Trophoblast cell (in vitro differentiated cells and primary cell): ENCODE data around the gene XYLT1.

ENCODE experiments used
- DNase-seq, 2 donors: peaks; one replicate each; pipeline ENCODE4 v3.0.0-alpha.2; 2016
- H2AFZ ChIP-seq: 2 replicates; pipeline ENCODE4 v1.6.1; 2013; ENCODE audit warnings: low read length, moderate library complexity, mild to moderate bottlenecking; ENCODE audit not compliant: insufficient read depth, poor library complexity
- H2AK5ac ChIP-seq: 2 replicates; pipeline ENCODE4 v1.6.1; 2013; ENCODE audit warnings: mild to moderate bottlenecking, low read length
- H2BK120ac ChIP-seq: 2 replicates; pipeline ENCODE4 v1.6.1; 2013; ENCODE audit warnings: low read length, mild to moderate bottlenecking, moderate library complexity; ENCODE audit not compliant: insufficient read depth, poor library complexity
- H2BK12ac ChIP-seq: 2 replicates; pipeline ENCODE4 v1.6.1; 2013; ENCODE audit warnings: mild to moderate bottlenecking, low read length, moderate library complexity
- H2BK5ac ChIP-seq: 2 replicates; pipeline ENCODE4 v1.6.1; 2013; ENCODE audit warnings: low read length, low read depth, moderate library complexity, mild to moderate bottlenecking; ENCODE audit not compliant: poor library complexity
- H3K14ac ChIP-seq: 2 replicates; pipeline ENCODE4 v1.6.1; 2013; ENCODE audit warnings: mild to moderate bottlenecking, low read length
- H3K18ac ChIP-seq: 2 replicates; pipeline ENCODE4 v1.6.1; 2013; ENCODE audit warnings: mild to moderate bottlenecking, low read length
- H3K23ac ChIP-seq: 2 replicates; pipeline ENCODE4 v1.6.1; 2013; ENCODE audit warnings: low read length
- H3K27ac ChIP-seq: 2 replicates; pipeline ENCODE4 v1.5.1; 2013; ENCODE audit warnings: low read depth, mild to moderate bottlenecking, inconsistent platforms, low read length, moderate library complexity
- H3K27me3 ChIP-seq: 2 replicates; pipeline ENCODE4 v1.6.1; 2013; ENCODE audit warnings: inconsistent platforms, mild to moderate bottlenecking, low read length, moderate library complexity; ENCODE audit not compliant: insufficient read depth
- H3K36me3 ChIP-seq, 2 experiments: 1 replicate in 1 of 2; 2 replicates in 1 of 2; pipeline ENCODE4 v1.6.1; 2013; ENCODE audit warnings: low read length in 2 of 2, mild to moderate bottlenecking in 2 of 2, moderate library complexity in 1 of 2; ENCODE audit not compliant: insufficient read depth in 2 of 2, control insufficient read depth in 1 of 2
- H3K4ac ChIP-seq: 2 replicates; pipeline ENCODE4 v1.6.1; 2013; ENCODE audit warnings: low read depth, mild to moderate bottlenecking, low read length, moderate library complexity
- H3K4me1 ChIP-seq, 2 experiments: 1 replicate in 1 of 2; 2 replicates in 1 of 2; pipeline ENCODE4 v1.6.1; 2013; ENCODE audit warnings: low read length in 2 of 2, mild to moderate bottlenecking in 2 of 2, moderate library complexity in 1 of 2; ENCODE audit not compliant: insufficient read depth in 2 of 2, control insufficient read depth in 1 of 2
- H3K4me2 ChIP-seq: 2 replicates; pipeline ENCODE4 v1.6.1; 2013; ENCODE audit warnings: inconsistent platforms, mild to moderate bottlenecking, low read length, moderate library complexity
- H3K4me3 ChIP-seq: 2 replicates; pipeline ENCODE4 v1.5.1; 2013; ENCODE audit warnings: mild to moderate bottlenecking, low read depth, low read length, inconsistent platforms
- H3K79me1 ChIP-seq: one replicate; pipeline ENCODE4 v1.6.1; 2013; ENCODE audit warnings: low read length
- H3K79me2 ChIP-seq: 2 replicates; pipeline ENCODE4 v1.6.1; 2013; ENCODE audit warnings: low read length, mild to moderate bottlenecking; ENCODE audit not compliant: control insufficient read depth, insufficient read depth, poor library complexity
- H3K9ac ChIP-seq: 2 replicates; pipeline ENCODE4 v1.6.1; 2013; ENCODE audit warnings: mild to moderate bottlenecking, low read length
- H3K9me3 ChIP-seq: 2 replicates; pipeline ENCODE4 v1.6.1; 2013; ENCODE audit warnings: low read depth, mild to moderate bottlenecking, control low read depth, inconsistent platforms, low read length; ENCODE audit not compliant: insufficient read depth
- H4K12ac ChIP-seq: 2 replicates; pipeline ENCODE4 v1.6.1; 2013; ENCODE audit warnings: low read depth, mild to moderate bottlenecking, low read length, moderate library complexity
- H4K8ac ChIP-seq: 2 replicates; pipeline ENCODE4 v1.6.1; 2013; ENCODE audit warnings: low read depth, mild to moderate bottlenecking, low read length, moderate library complexity
- H4K91ac ChIP-seq: one replicate; pipeline ENCODE4 v1.6.1; 2013; ENCODE audit warnings: low read depth, mild to moderate bottlenecking, low read length, moderate library complexity
- WGBS: extraction: QIAGEN DNeasy Blood & Tissue Kit; methylation state at CpG from one replicate; pipeline ENCODE4 v1.1.7; 2013; ENCODE audit warnings: missing lambda C conversion rate; ENCODE audit not compliant: insufficient read length, insufficient coverage; ENCODE audit errors: extremely low coverage; 5-methylcytosine and 5-hydroxymethylcytosine counted together

Gene XYLT1

DNA sequence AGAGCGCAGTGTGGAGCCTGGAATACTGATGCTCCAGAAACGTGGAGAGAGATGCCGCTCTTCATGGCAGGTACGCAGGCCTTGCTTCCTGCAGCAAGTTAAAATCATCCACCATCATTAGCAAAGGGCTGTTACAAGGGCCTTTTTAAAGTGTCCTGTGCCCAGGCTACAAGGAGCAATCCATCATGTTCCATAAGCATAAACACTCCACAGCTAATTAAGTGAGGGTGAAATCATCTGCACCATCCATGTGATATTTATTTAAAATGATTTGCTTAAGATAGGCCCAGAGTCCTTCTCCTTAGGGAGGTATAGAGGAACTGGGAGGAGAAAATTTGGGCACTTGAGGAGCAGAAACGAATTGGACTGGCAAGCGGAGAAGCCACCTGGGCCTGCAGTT lies 372.1 kb downstream of the XYLT1 start:
- H3K79me2 ChIP-seq = no peaks in the 10 kb centered on the region
- H3K4me1 ChIP-seq = no peaks in the 10 kb centered on the region
- no peaks in the 10 kb centered on the region for H3K36me3 ChIP-seq
- H2BK12ac ChIP-seq = no peak overlapping the region
- no peaks in the 10 kb centered on the region for H3K27me3 ChIP-seq
- H3K18ac ChIP-seq = no peak overlapping the region
- H3K4ac ChIP-seq = no peak overlapping the region
- H2AFZ ChIP-seq = no peak overlapping the region
- H3K4me3 ChIP-seq = no peak overlapping the region
- no peaks in the 10 kb centered on the region for H3K79me1 ChIP-seq
- no peak overlapping the region for H2AK5ac ChIP-seq
- no peak overlapping the region for H4K12ac ChIP-seq
- H3K9me3 ChIP-seq = peaks cover 2% of the 10 kb centered on the region
- no peak for DNase-seq
- no peak overlapping the region for H2BK5ac ChIP-seq
- no peak overlapping the region for H3K14ac ChIP-seq
- no peak overlapping the region for H3K9ac ChIP-seq
- no peak overlapping the region for H2BK120ac ChIP-seq
- WGBS = no CpG with 5 or more reads among the region's 6 CpGs
- no peak overlapping the region for H3K23ac ChIP-seq
- no peak overlapping the region for H3K4me2 ChIP-seq
- H4K8ac ChIP-seq = no peak overlapping the region
- no peak overlapping the region for H3K27ac ChIP-seq
- no peak overlapping the region for H4K91ac ChIP-seq

GRCh38 chr16:17084130-17084529 lies 386.6 kb downstream of the XYLT1 start:
- Histone ChIP-seq H3K14ac (no peak overlapping the region), H4K12ac (no peak overlapping the region), H3K23ac (no peak overlapping the region), H3K4me1 (peaks cover 5 to 14% of the 10 kb centered on the region in 2 experiments), H3K4me2 (no peak overlapping the region), H3K79me2 (no peaks in the 10 kb centered on the region), H2BK120ac (no peak overlapping the region), H3K4me3 (no peak overlapping the region), H4K91ac (no peak overlapping the region), H2AFZ (no peak overlapping the region), H3K27me3 (no peaks in the 10 kb centered on the region), H2BK12ac (no peak overlapping the region), H2AK5ac (no peak overlapping the region), H3K4ac (no peak overlapping the region), H3K79me1 (no peaks in the 10 kb centered on the region), H3K9ac (no peak overlapping the region), H3K18ac (no peak overlapping the region), H3K36me3 (no peaks in the 10 kb centered on the region), H3K27ac (no peak overlapping the region), H4K8ac (no peak overlapping the region), H2BK5ac (no peak overlapping the region), H3K9me3 (peaks cover 1% of the 10 kb centered on the region)
- no peak for DNase-seq
- WGBS = no CpG with 5 or more reads among the region's 2 CpGs

DNA sequence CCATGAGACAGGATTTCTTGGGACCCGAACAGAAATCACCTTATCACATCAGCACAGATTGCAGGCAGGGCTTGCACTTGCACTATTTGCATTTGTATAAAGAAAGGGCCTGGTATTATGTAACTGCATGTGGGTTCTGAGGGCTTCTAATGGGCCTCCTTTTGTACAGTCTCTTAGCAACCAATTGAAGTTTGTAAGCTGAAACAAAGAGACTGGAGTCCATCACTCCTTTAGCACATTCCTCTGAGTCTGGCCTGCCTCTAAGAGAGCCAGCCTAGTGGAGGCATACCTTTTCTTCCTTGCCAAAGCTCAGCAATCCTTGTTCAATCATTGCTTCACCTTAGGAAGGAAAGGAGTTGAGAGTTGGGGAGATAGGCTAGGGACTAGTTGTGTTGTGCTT lies 387.1 kb downstream of the XYLT1 start:
- Histone ChIP-seq H3K36me3 (no peaks in the 10 kb centered on the region), H3K4ac (no peak overlapping the region), H2AK5ac (no peak overlapping the region), H3K9ac (no peak overlapping the region), H2BK12ac (no peak overlapping the region), H4K12ac (no peak overlapping the region), H3K23ac (no peak overlapping the region), H3K4me2 (no peak overlapping the region), H2AFZ (no peak overlapping the region), H3K4me3 (no peak overlapping the region), H4K91ac (no peak overlapping the region), H3K18ac (no peak overlapping the region), H3K79me1 (no peaks in the 10 kb centered on the region), H4K8ac (no peak overlapping the region), H3K14ac (no peak overlapping the region), H3K79me2 (no peaks in the 10 kb centered on the region), H3K27ac (no peak overlapping the region), H2BK5ac (no peak overlapping the region), H3K9me3 (peaks cover 1% of the 10 kb centered on the region), H3K4me1 (peaks cover 5 to 14% of the 10 kb centered on the region in 2 experiments), H2BK120ac (no peak overlapping the region), H3K27me3 (no peaks in the 10 kb centered on the region)
- no CpG with 5 or more reads among the region's 1 CpG for WGBS
- peak; percentile 70 to 92 for DNase-seq

DNA sequence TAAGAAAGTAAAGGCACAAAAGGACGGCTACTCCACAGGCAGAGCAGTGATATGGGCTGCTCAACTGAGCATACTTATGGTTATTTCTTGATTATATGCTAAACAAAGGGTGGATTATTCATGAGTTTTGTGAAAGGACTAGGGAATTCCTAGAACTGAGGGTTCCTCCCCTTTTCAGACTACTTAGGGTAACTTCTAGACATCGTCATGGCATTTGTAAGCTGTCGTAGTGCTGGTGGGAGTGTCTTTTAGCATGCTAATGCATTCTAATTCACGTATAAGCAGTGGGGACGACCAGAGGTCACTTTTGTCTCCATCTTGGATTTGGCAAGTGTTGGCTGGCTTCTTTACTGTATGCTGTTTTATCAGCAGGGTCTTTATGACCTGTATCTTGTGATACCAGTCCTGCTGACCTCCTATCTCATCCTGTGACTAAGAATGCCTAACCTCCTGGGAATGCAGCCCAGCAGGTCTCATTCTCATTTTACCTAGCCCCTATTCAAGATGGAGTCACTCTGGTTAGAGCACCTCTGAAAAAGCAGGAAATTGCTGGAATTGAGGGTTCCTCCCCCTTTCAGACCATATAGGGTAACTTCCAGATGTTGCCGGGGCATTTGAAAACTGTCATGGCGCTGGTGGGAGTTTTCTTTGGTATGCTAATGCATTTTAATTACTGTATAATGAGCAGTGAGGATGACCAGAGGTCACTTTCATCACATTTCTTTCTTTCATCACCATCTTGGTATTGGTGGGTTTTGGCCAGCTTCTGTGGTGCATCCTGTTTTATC lies 388.5 kb downstream of the XYLT1 start:
- Histone ChIP-seq H4K8ac (no peak overlapping the region), H2AK5ac (no peak overlapping the region), H2AFZ (no peak overlapping the region), H2BK12ac (no peak overlapping the region), H4K12ac (no peak overlapping the region), H3K4me3 (no peak overlapping the region), H3K4ac (no peak overlapping the region), H3K27me3 (no peaks in the 10 kb centered on the region), H3K36me3 (no peaks in the 10 kb centered on the region), H2BK120ac (no peak overlapping the region), H3K4me1 (peaks cover 5 to 14% of the 10 kb centered on the region in 2 experiments), H2BK5ac (no peak overlapping the region), H3K18ac (no peak overlapping the region), H3K79me2 (no peaks in the 10 kb centered on the region), H4K91ac (no peak overlapping the region), H3K79me1 (no peaks in the 10 kb centered on the region), H3K9ac (no peak overlapping the region), H3K4me2 (no peak overlapping the region), H3K27ac (no peak overlapping the region), H3K23ac (no peak overlapping the region), H3K9me3 (peaks cover 1% of the 10 kb centered on the region), H3K14ac (no peak overlapping the region)
- WGBS = no CpG with 5 or more reads among the region's 7 CpGs
- peak; percentile 33 to 70 for DNase-seq
